AML-193 (cell line): ENCODE results near the gene SLC34A3.
"Not testable (repeated sequence)": the region's sequence is repeated elsewhere in the genome, so short reads cannot be mapped to it uniquely, and the experiment has no call there.

Experiments used
- DNase-seq, 2 experiments: peaks; one replicate each; lab custom pipeline; 2025; lab: John Stamatoyannopoulos, UW

Gene SLC34A3

GRCh38 chr9:137228968-137229896 lies 1.5 kb upstream of the SLC34A3 start:
- DNase-seq: no peak

GRCh38 chr9:137229903-137230704 lies 597 bp upstream of the SLC34A3 start:
- DNase-seq: no peak

GRCh38 chr9:137231372-137232039 lies 805 bp downstream of the SLC34A3 start:
- DNase-seq: no peak

- no peak for DNase-seq
Observed at GRCh38 chr9:137232101-137232500, 1.4 kb downstream of the SLC34A3 start.

GRCh38 chr9:137232510-137232909 lies 1.8 kb downstream of the SLC34A3 start:
- no peak for DNase-seq

- DNase-seq: no peak
Observed at GRCh38 chr9:137233143-137233980, 2.7 kb downstream of the SLC34A3 start.

GRCh38 chr9:137234055-137234697 lies 3.5 kb downstream of the SLC34A3 start:
- no peak for DNase-seq

GRCh38 chr9:137234758-137235423 lies 4.2 kb downstream of the SLC34A3 start:
- no peak for DNase-seq

- DNase-seq: no peak
Observed at GRCh38 chr9:137235424-137236237, 4.9 kb downstream of the SLC34A3 start.

- peak; percentile 55 to 71 for DNase-seq
Observed at GRCh38 chr9:137236238-137236935, 5.7 kb downstream of the SLC34A3 start.

- no peak for DNase-seq
Observed at GRCh38 chr9:137236936-137237421, 6.3 kb downstream of the SLC34A3 start.

- DNase-seq: no peak
Observed at GRCh38 chr9:137237759-137238726, 7.3 kb downstream of the SLC34A3 start.

GRCh38 chr9:137239541-137240200 lies 9.0 kb downstream of the SLC34A3 start:
- not testable (repeated sequence) for DNase-seq

- DNase-seq: peak; percentile 54 to 63
Observed at GRCh38 chr9:137240318-137240840, 9.7 kb downstream of the SLC34A3 start.

GRCh38 chr9:137240841-137241489 lies 10.3 kb downstream of the SLC34A3 start, which contains the start of gene TUBB4B:
Gene TUBB4B, plus strand, starts transcription at chr9:137241287. Its CDS starts 74 bp downstream, at chr9:137241361.
- DNase-seq: peak; percentile 99
